ENCODE results near the gene BRK1. TPM values are rescaled to one million over a fixed set of nuclear protein-coding genes. Genes with fewer than 3 reads are reported as not detected.
"Not testable (repeated sequence)": the region's sequence is repeated elsewhere in the genome, so short reads cannot be mapped to it uniquely, and the experiment has no call there.

Gene BRK1
- total RNA-seq, 1 experiment from 2014 or later = 133 TPM

GRCh38 chr3:10176150-10176549 lies 60.7 kb downstream of the BRK1 start:
- not testable (repeated sequence) for DNase-seq (ENCODE audit: low spot score)

Other genes starting within 250 kb of the BRK1 start
- not detected in 2 replicates for gene CIDEC, start 235.4 kb upstream of the BRK1 start, total RNA-seq (2014; rRNA removed; shearing (Covaris generic))
- gene JAGN1, start 225.1 kb upstream of the BRK1 start, total RNA-seq (2014; rRNA removed; shearing (Covaris generic)) = 40.5 and 56.0 TPM in 2 replicates
- gene IL17RE, start 212.8 kb upstream of the BRK1 start, total RNA-seq (2014; rRNA removed; shearing (Covaris generic)) = 0.81 and 1.3 TPM in 2 replicates
- 50.6 and 58.7 TPM in 2 replicates for gene IL17RC, start 198.6 kb upstream of the BRK1 start, total RNA-seq (2014; rRNA removed; shearing (Covaris generic))
- 14.5 and 16.1 TPM in 2 replicates for gene CRELD1, start 181.8 kb upstream of the BRK1 start, total RNA-seq (2014; rRNA removed; shearing (Covaris generic))
- gene PRRT3, start 163.3 kb upstream of the BRK1 start, total RNA-seq (2014; rRNA removed; shearing (Covaris generic)) = 3.4 and 4.2 TPM in 2 replicates
- 108 and 130 TPM in 2 replicates for gene EMC3, start 128.8 kb upstream of the BRK1 start, total RNA-seq (2014; rRNA removed; shearing (Covaris generic))
- gene FANCD2, start 89.2 kb upstream of the BRK1 start, total RNA-seq (2014; rRNA removed; shearing (Covaris generic)) = 36.1 and 41.3 TPM in 2 replicates
- not detected in 2 replicates for gene FANCD2OS, start 7.4 kb upstream of the BRK1 start, total RNA-seq (2014; rRNA removed; shearing (Covaris generic))
- 35.1 and 42.6 TPM in 2 replicates for gene VHL, start 26.1 kb downstream of the BRK1 start, total RNA-seq (2014; rRNA removed; shearing (Covaris generic))
- gene IRAK2, start 49.2 kb downstream of the BRK1 start, total RNA-seq (2014; rRNA removed; shearing (Covaris generic)) = 5.6 and 6.4 TPM in 2 replicates
- gene TATDN2, start 132.8 kb downstream of the BRK1 start, total RNA-seq (2014; rRNA removed; shearing (Covaris generic)) = 16.0 and 18.8 TPM in 2 replicates
- gene GHRL, start 177.3 kb downstream of the BRK1 start, total RNA-seq (2014; rRNA removed; shearing (Covaris generic)) = not detected in 2 replicates
- 234 and 245 TPM in 2 replicates for gene SEC13, start 205.4 kb downstream of the BRK1 start, total RNA-seq (2014; rRNA removed; shearing (Covaris generic))